GM10266 (cell line): ENCODE data around the gene DDX6.
"Not testable (repeated sequence)": the region's sequence is repeated elsewhere in the genome, so short reads cannot be mapped to it uniquely, and the experiment has no call there.

Experiments
- DNase-seq: peaks from one replicate; pipeline ENCODE4 v3.0.0; 2012; ENCODE audit errors: extremely low spot score
- TF ChIP-seq, protein P1 (sequence below): IDR thresholded peaks from 2 replicates; pipeline ENCODE4 v1.5.1; 2012; ENCODE audit warnings: mild to moderate bottlenecking, low read depth; ENCODE audit not compliant: control insufficient read depth, insufficient read depth; ENCODE audit errors: missing control alignments

Gene DDX6

DNA sequence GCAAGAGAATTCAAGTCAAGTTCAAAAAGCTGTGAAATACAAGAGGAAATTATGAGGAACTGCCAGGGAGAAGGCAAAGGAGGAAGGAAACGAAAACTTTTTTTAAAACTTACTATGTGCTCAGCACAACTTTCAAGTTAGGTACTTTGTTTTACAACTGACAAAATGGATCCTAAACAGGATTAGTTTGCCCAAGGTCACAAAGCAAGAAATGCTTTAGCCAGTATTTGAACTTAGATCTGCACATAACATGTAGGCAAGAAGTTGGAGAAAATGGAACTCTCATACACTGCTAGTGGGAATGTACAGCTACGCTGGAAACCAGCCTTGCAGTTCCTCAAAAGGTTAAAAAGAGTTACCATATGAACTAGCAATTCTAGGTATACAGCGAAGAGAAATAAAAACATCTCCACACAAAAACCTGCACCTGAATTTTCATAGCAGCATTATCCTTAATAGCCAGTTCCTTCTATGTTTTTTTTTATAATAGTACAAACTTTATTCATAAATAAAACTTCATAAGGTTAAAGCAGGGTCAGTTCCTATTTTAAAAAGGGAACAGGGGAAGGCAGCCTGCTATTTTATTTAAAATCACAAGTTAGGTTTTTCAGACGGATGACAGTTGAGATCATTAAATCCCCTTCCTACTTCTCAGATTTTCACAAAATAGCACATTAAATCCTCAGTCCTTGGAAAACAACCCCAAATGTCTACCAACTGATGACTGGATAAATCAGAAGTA is 19.2 kb downstream of the DDX6 start:
- no peak for DNase-seq

DNA sequence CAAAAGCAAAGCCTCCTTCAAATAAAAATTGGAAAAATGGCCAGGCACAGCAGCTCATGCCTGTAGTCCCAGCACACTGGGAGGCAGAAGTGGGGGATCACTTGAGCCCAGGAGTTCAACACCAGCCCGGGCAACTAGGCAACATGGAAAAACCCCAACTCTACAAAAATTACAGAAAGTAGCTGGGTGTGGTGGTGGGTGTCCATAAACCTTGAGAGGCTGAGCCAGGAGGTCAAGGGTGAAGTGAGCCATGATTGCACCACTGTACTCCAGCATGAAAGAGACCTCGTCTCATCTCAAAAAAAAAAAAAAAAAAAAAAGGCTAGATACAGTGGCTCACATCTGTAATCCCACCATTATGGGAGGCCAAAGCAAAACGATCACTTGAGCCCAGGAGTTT is 22.3 kb downstream of the DDX6 start:
- TF ChIP-seq, protein P1, sequence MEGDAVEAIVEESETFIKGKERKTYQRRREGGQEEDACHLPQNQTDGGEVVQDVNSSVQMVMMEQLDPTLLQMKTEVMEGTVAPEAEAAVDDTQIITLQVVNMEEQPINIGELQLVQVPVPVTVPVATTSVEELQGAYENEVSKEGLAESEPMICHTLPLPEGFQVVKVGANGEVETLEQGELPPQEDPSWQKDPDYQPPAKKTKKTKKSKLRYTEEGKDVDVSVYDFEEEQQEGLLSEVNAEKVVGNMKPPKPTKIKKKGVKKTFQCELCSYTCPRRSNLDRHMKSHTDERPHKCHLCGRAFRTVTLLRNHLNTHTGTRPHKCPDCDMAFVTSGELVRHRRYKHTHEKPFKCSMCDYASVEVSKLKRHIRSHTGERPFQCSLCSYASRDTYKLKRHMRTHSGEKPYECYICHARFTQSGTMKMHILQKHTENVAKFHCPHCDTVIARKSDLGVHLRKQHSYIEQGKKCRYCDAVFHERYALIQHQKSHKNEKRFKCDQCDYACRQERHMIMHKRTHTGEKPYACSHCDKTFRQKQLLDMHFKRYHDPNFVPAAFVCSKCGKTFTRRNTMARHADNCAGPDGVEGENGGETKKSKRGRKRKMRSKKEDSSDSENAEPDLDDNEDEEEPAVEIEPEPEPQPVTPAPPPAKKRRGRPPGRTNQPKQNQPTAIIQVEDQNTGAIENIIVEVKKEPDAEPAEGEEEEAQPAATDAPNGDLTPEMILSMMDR, result no peak
- DNase-seq, result no peak

More for the DNA sequence above, 19.2 kb downstream of the DDX6 start:
- TF ChIP-seq, protein P1, result no peak

DNA sequence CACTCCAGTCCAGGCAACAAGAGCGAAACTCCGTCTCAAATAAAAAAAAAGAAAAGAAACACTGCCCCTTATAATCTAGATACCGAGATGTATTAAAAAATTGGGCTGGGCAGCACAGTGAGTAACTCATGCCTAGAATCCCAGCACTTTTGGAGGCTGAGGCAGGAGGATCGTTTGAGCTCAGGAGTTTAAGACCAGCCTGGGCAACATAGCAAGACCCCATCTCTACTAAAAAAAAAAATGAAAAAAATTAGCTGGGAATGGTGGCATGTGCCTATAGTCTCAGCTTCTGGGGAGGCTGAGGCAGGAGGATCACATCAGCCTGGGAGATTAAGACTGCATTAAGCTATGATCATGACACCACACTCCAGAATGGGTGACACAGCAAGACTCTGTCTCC is 24.9 kb downstream of the DDX6 start:
- TF ChIP-seq, protein P1, result no peak
- DNase-seq, result no peak

DNA sequence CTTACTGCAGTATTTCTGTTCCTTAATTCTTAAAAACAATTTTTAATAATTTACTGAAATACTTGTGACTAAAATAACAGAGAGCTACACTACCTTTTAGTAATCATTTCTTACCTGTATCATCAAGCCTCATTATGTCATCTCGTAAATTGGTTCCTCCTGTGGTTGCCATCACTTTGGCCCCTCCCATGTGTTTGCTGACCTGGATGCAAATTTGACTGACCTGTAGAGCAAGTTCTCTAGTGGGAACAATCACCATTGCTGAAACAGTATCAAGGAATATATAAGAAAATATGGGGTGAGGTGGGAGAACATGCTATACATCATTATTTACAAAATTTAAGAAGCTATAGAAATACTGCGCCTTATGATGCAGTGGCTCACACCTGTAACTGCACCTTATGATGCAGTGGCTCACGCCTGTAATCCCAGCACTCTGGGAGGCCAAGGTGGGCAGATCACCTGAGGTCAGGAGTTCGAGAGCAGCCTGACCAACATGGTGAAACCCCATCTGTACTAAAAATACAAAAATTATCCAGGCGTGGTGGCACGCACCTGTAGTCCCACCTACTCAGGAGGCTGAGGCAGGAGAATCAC is 25.8 kb downstream of the DDX6 start:
- not testable (repeated sequence) for DNase-seq

DNA sequence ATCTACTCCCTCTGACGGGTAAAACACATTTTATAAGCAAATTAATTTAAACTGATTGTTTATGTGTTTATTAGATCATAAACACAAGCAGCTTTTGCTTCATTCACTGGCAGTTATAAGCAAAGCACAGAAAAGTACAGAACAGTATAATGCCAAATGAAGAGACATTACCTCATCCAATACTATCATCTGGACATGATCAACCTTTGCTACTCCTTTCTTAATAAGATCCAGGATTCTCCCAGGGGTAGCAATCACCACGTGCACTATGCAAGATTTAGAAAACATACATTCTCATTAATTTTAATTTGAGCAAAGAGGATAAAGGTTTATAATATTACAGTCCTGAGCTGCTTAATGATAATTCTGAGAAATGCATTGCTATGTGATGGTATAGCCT is 27.9 kb downstream of the DDX6 start:
- TF ChIP-seq, protein P1, result no peak

DNA sequence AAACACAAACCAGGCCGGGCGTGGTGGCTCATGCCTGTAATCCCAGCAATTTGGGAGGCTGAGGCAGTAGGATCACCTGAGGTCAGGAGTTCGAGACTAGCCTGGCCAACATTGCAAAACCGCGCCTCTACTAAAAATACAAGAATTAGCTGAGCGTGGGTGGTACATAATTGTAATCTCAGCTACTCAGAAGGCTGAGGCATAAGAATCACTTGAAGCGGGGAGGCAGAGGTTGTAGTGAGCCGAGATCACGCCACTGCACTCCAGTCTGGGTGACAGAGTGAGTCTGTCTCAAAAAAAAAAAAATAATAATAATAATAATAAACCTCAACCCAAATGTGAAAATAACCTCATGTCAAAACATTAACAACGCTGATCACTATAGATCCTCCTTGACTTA is 29.0 kb downstream of the DDX6 start:
- not testable (repeated sequence) for DNase-seq

More for the DNA sequence above, 27.9 kb downstream of the DDX6 start:
- DNase-seq, result no peak

DNA sequence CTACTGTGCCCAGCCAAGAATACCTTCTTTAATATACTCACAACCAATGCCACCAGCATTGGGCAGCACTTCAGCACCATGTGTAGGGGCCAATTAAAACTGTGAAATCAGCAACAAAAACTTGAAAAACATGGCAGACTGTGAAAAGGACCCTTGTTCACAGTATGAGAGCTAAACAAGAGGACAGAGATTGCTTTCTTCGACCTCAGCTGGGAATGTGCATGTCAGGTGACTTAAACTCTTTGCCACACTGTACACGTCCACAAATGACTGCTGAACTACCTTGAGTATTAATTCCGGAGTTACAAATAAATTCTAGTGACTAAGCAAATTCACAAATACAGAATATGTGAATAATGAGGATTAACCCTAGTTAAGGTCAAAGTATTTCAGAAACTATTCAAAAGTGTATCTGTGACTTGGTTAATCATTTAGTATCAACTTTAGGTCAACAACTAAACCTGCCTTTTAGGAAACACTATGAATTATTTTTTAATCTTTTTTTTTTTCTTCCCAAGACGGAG is 33.0 kb downstream of the DDX6 start:
- DNase-seq, result no peak
- TF ChIP-seq, protein P1, result no peak

DNA sequence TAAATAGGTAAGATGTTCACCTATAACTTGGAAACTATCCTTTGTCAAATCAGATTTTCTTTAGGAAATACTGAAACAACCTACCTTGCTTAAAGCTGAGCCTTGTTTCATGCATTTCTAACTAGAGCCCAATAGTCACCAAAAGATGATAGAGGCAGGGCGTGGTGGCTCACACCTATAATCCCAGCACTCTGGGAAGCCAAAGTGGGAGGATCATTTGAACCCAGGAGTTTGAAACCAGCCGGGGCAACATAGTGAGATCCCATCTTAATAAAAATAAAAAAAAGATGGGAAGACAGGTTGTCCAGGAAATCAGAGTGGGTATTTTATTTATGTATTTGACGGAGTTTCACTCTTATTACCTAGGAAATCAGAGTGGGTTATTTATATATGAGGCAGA is 38.3 kb downstream of the DDX6 start:
- TF ChIP-seq, protein P1, result no peak

More for the DNA sequence above, 38.3 kb downstream of the DDX6 start:
- no peak for DNase-seq
